HG03457 (cell line): ENCODE measurements around the gene PAQR6.

ENCODE experiments used
- ATAC-seq: cut with Tn5 transposase; IDR thresholded peaks from one replicate; pipeline ENCODE4 v1.9.1; 2021; ENCODE audit warnings: moderate number of reproducible peaks; ENCODE audit not compliant: unreplicated experiment

The PAQR6 gene

GRCh38 chr1:156247460-156248322, at the start of gene PAQR6:
Gene PAQR6, minus strand, starts transcription at chr1:156248056. Its CDS starts 1,325 bp downstream, at chr1:156246731.
- no peak for ATAC-seq

GRCh38 chr1:156295391-156295947, 47.6 kb upstream of the PAQR6 start, which contains the start of gene GLMP:
Gene GLMP, minus strand, starts transcription at chr1:156295679. Its CDS starts 34 bp downstream, at chr1:156295645.
- ATAC-seq = no peak

- ATAC-seq = no peak
Observed at GRCh38 chr1:156293895-156294294, 46.0 kb upstream of the PAQR6 start.

- ATAC-seq = no peak
Observed at GRCh38 chr1:156293098-156293434, 45.2 kb upstream of the PAQR6 start.

GRCh38 chr1:156291226-156292061, 43.6 kb upstream of the PAQR6 start:
- ATAC-seq = no peak

- no peak for ATAC-seq
Observed at GRCh38 chr1:156289857-156290256, 42.0 kb upstream of the PAQR6 start.

GRCh38 chr1:156286061-156286460, 38.2 kb upstream of the PAQR6 start:
- no peak for ATAC-seq

- ATAC-seq = no peak
Observed at GRCh38 chr1:156285437-156285836, 37.6 kb upstream of the PAQR6 start.

GRCh38 chr1:156284757-156285156, 36.9 kb upstream of the PAQR6 start:
- ATAC-seq = no peak

GRCh38 chr1:156284112-156284511, 36.3 kb upstream of the PAQR6 start, which contains the start of gene TMEM79:
Gene TMEM79, plus strand, starts transcription at chr1:156284325. Its CDS starts 902 bp downstream, at chr1:156285227.
- ATAC-seq = no peak

GRCh38 chr1:156283521-156283920, 35.7 kb upstream of the PAQR6 start:
- no peak for ATAC-seq

- peak; percentile 65 for ATAC-seq
Observed at GRCh38 chr1:156282479-156283222, 34.8 kb upstream of the PAQR6 start, which contains the start of gene SMG5. Gene SMG5, minus strand, starts transcription at chr1:156282825. Its CDS starts 145 bp downstream, at chr1:156282680.

- no peak for ATAC-seq
Observed at GRCh38 chr1:156281693-156282478, 34.0 kb upstream of the PAQR6 start.

GRCh38 chr1:156281281-156281680, 33.4 kb upstream of the PAQR6 start:
- no peak for ATAC-seq

- no peak for ATAC-seq
Observed at GRCh38 chr1:156279837-156280236, 32.0 kb upstream of the PAQR6 start.

- no peak for ATAC-seq
Observed at GRCh38 chr1:156276966-156277381, 29.1 kb upstream of the PAQR6 start.

GRCh38 chr1:156276532-156276931, 28.7 kb upstream of the PAQR6 start:
- ATAC-seq = no peak

- ATAC-seq = no peak
Observed at GRCh38 chr1:156270314-156270713, 22.5 kb upstream of the PAQR6 start.

- no peak for ATAC-seq
Observed at GRCh38 chr1:156268336-156268735, 20.5 kb upstream of the PAQR6 start.

GRCh38 chr1:156266051-156266450, 18.2 kb upstream of the PAQR6 start:
- ATAC-seq = no peak
